Brain pericyte (primary cell): Measurements from ENCODE around the gene HOXC6.
"Not testable (repeated sequence)": the region's sequence is repeated elsewhere in the genome, so short reads cannot be mapped to it uniquely, and the experiment has no call there.

ENCODE experiments used
- DNase-seq: peaks from one replicate; pipeline ENCODE4 v3.0.0-alpha.2; 2012; ENCODE audit warnings: low read depth, low spot score

HOXC6 gene

DNA sequence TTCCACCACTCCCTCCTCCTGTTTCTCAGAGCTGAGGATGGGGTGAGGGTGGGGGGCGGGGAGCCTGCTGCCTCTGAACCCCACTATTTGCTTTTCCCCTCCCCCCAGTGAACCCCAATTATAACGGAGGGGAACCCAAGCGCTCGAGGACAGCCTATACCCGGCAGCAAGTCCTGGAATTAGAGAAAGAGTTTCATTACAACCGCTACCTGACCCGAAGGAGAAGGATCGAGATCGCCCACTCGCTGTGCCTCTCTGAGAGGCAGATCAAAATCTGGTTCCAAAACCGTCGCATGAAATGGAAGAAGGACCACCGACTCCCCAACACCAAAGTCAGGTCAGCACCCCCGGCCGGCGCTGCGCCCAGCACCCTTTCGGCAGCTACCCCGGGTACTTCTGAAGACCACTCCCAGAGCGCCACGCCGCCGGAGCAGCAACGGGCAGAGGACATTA is 26.5 kb downstream of the HOXC6 start:
- no peak for DNase-seq

DNA sequence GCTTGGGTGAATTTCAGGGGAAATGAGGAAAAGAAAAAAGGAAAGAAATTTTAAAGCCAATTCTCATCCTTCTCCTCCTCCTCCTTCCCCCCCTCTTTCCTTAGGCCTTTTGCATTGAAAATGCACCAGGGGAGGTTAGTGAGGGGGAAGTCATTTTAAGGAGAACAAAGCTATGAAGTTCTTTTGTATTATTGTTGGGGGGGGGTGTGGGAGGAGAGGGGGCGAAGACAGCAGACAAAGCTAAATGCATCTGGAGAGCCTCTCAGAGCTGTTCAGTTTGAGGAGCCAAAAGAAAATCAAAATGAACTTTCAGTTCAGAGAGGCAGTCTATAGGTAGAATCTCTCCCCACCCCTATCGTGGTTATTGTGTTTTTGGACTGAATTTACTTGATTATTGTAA is 27.3 kb downstream of the HOXC6 start:
- DNase-seq: no peak

DNA sequence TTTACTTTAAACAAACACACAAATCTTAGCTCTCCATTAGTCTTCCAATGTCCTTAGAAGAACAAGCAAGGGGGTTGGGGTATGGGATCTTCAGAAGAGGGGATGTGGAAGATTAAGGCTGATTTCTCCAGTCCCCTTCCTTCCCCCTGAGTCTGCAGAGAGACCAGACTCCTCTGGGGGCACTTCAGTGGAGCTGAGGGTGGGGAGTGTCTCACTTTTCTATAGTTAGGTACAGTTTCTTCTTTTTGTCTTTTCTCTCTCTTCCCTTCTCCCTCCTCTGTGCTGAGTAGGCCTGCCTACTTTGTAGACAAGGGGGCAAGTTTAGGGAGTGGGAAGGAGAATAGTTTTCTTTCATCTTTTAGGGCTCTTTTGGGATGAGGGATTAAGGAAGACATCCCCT is 27.9 kb downstream of the HOXC6 start:
- DNase-seq: no peak

GRCh38 chr12:54058128-54058768 is 30.0 kb downstream of the HOXC6 start:
- no peak for DNase-seq

GRCh38 chr12:54059668-54060067 is 31.4 kb downstream of the HOXC6 start:
- DNase-seq: no peak

GRCh38 chr12:54060174-54060974 is 32.1 kb downstream of the HOXC6 start:
- no peak for DNase-seq

DNA sequence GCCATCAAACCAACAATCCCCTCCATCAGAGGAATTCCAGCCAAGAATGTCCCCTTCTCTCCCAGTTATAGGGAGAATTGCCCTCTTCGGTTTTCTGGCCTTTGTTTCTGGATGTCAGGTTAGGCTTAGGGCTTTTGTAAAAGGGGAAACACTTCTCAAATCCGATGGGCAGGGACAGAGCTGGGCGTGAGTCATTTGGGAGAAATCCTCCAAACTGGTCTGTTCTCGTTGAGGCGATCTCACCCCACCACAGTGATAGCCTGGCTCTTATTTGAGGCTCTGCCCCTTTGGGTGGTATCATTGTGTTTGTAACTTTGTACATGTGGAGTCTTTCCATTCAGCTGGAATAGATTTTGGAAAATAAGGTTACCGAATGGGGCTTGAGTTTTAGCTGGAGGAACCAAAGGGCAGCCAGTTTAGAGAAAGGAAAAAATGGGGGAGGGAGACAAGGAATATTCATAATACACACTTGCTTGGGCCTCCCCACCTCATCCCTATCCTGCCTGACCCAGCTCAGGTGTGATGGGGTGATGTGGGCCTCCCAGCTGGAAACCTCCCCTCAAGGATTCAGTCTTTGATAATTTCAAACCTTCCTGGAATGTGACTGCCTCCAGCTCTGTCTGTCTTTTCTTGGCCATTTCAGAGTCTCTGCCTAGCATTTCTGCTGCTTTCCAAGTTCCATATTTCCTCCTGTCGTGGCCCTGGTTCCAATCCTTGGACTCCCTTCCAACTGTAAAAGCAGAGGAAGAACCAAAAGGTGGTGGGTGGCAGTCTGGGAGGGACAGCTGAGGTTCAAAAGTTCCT is 32.9 kb downstream of the HOXC6 start:
- DNase-seq: no peak

GRCh38 chr12:54065677-54066076 is 37.4 kb downstream of the HOXC6 start:
- no peak for DNase-seq

DNA sequence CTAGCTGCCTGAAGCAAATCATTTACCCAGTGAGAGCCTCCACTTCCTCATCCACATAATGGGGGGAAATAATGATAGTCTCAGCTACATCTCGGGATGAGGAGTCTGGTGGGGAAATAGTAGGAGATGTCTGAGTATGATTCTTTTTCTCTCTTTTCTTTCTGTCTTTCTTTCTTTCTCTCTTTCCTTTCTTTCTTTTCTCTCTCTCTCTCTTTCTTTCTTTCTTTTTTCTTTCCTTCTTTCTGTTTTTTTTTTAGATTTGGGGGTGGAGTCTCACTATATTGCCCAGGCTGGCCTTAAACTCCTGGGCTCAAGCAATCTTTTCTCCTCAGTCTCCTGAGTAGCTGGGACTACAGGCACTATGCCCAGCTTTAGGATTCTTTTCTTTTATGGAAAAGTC is 38.2 kb downstream of the HOXC6 start:
- DNase-seq: no peak

DNA sequence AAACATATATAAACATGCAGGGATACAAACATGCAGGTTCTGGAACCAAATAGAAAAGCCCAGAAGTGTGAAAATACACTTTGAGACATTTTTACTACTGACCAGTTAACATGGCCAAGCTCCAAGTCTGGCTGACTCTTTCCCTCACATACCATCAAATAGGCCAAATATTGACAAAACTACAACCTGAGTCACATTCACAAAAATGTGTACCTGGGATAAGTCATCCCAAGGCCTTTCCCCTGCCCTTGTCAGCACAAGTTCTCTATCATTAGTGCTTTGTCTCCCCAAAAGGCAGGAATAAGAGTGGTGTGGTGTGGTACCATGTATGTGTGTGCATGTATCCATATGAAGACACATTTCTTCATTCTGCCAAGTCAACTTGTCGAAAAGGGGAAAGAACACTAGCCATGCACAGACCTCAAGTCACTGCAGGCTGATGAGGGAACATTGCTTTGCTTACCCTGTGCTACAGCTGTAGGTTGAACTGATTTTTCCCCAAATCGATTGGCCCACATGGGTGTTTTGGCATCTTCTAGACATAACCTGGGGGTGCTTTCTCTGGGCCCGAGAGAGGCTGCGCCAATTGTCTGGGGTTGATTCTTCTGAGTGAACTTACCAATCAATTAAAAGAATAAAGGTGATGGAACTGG is 40.3 kb downstream of the HOXC6 start:
- DNase-seq: no peak

GRCh38 chr12:54071942-54072341 is 43.7 kb downstream of the HOXC6 start:
- DNase-seq: no peak

- no peak for DNase-seq
Measured at GRCh38 chr12:54074308-54074707, 46.1 kb downstream of the HOXC6 start.

DNA sequence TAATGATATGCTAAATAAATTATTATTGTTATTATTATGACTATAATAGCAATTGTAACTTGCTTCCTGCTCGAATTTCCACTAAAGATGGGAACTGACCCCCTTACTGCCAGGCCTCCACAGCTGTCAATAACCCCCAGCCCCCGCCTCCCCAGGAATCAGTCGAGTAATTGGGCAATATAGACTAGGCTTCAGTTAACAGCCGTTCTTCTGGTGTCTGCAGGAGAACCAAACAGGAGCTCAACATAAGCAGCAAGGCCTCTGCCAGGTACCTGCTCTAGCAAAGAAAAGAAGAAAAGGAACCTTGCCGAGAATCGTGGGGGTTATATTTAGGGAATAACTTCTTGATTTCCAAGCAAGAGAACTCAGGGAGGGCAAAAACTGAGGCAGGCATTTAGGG is 47.2 kb downstream of the HOXC6 start:
- no peak for DNase-seq

GRCh38 chr12:54075974-54076373 is 47.7 kb downstream of the HOXC6 start:
- no peak for DNase-seq

DNA sequence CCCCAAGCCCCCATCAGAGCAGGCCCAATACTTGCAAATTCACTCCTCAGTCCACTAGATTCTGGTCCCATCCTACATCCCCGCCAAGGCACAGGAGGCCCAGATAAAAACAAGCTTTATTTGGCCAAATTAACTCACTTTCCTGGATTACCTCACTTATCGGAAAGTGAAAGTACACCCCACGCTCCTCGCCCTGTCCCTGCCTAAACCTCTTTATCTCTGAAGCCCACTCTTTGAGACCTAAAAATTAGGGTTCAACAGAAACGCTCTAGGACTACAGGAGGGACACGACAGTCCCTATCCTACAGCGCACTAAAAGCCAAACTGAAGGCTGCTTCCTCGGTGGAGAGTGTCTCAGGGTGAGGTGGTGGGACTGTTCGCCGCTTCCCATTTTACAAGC is 49.6 kb downstream of the HOXC6 start:
- DNase-seq: not testable (repeated sequence)

DNA sequence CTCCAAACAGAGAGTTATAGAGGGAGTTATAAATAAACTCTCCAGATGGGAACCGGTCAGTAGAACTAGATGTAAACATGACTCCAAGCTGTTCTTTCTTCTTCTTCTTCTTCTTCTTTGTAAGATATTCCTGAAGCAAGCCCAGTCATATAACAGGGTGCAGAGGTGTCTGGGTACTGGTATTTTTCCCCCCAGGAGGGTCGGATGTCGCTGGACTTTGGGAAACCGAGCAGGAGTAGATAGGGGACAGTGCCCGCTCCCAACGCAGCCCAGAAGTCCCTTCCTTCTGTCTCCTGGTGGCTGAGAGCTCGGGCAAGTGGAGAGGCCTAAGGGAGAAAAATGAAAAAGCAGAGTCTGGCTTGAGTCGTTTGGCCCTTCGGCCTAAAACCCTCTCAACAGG is 50.9 kb downstream of the HOXC6 start:
- DNase-seq: not testable (repeated sequence)
